Effector CD8-positive, alpha-beta T cell (primary cell): ENCODE data around the gene PEX13.
"Not testable (repeated sequence)": the region's sequence is repeated elsewhere in the genome, so short reads cannot be mapped to it uniquely, and the experiment has no call there.

Experiments
- DNase-seq: peaks from one replicate; lab custom pipeline; 2025; lab: John Stamatoyannopoulos, UW
- total RNA-seq, 4 experiments: gene quantifications; one replicate each; lab custom pipeline; 2026; lab: John Stamatoyannopoulos, UW

The PEX13 gene, protein sequence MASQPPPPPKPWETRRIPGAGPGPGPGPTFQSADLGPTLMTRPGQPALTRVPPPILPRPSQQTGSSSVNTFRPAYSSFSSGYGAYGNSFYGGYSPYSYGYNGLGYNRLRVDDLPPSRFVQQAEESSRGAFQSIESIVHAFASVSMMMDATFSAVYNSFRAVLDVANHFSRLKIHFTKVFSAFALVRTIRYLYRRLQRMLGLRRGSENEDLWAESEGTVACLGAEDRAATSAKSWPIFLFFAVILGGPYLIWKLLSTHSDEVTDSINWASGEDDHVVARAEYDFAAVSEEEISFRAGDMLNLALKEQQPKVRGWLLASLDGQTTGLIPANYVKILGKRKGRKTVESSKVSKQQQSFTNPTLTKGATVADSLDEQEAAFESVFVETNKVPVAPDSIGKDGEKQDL
- 30.8 to 41.8 (median 39.5) reads per million in 4 experiments for total RNA-seq

DNA sequence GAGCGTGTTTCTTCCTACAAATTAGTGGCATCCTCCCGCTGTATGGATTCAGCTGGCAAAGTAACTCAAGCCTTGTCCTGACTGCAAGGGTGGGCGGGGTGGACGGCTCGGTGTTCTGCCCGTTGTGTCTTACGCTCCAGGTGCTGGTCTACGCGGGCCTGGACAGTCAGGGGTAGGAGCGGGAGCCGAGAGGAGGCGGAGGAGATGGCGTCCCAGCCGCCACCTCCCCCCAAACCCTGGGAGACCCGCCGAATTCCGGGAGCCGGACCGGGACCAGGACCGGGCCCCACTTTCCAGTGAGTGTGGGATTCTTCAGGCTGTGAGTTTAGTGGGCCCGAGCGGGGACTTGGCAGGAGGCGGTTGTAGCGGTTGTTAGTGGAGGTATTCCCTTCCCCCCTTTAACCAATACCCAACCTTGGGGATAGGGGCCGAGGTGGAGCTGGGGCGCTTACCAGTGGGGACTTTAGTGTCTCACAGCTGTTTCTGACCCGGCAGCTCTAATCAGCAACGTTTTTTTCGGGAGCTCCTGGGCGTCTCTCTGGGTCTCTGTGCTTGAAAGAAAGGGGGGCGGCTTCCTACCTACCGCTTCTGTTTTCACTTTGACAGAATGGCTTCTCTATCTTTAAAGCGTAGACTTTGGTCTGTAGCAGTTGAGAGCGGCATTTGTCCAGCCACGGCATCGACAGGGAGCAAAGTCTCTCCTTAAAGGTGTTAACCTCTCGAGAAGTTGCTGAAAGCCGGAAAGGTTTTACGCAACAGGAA lies at the start of gene PEX13, which contains the start of gene PUS10:
Gene PEX13, plus strand, starts transcription at position 165 of the 762 bp plus-strand sequence. Its CDS starts 40 bp downstream, at position 205.
Gene PUS10, minus strand, starts transcription at position 700 of the 762 bp plus-strand sequence. CDS start 6,365 bp downstream, outside the sequence.
- peak; percentile 38 for DNase-seq

DNA sequence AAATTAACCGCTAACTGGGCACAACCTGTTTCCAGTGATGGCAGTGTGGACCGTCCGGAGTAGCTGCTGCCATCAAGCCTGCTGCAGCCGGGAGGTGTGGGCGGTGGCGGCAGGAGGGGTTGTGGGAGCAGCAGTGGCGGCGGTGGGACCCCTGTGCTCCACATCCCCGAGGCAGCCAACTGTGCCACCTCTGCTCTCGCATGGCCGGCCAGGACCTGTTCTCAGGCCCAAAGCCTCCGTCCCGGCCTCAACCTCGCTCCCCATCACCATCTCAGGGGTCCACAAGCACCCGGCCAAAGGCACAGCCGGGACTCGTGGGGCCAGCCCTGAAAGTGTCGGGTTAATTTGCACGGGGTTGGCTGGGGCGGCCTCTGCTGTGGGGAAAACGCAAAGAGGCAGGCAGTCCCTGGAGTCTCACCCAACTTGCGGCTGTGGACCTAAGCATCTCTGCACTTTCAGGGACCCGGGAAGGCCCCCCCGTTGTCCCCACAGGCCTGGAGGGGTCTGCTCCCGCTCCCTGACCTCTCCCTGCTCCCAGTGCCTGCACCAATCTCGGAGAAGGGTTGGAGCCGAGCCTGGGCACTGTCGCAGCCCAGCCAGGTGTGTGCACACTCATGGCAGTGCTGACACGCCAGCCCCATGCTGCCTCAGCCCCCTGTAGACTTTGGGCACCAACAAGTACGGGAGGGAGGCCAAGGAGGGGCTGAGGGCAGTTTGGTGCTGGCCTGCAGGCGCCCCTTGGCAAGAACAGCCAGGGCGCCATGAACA lies 44.4 kb upstream of the PEX13 start:
- DNase-seq: no peak

DNA sequence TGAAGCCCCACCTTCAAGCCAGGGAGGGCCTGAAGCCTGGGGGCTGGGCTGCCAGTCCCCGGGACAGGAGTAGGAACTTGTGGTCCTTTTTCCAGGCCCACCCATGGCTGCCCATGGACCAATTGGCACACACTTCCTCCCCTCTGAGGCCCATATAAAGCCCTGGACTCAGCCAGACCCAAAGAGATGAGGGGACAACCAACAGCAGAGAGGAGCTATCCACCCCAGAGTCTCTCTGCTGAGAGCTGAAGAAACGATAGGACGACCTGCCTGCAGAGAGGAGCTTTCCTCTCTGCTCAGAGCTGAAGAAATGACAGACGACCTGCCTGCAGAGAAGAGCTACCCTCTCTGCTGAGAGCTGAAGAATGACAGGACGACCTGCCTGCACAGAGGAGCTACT lies 43.8 kb upstream of the PEX13 start:
- DNase-seq: no peak

DNA sequence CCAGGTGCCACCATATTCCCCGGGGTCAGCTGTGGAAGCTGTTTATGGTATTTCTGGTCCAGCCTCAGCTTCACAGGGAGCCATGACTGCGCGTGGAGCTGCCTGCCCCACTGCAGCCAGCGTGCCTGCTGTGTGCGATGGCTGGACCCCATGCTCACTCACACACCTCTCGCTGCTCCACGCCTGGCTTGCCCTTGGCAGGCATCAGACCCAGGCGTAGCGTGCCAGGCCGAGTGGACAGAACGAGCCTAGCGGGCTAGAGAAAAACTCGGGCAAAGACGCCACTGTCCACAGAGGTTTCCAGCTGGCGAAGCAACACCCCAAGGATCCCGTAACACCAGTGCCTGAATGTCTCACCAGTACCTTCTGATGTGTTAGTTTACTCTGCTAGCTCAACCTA lies 42.9 kb upstream of the PEX13 start:
- no peak for DNase-seq

DNA sequence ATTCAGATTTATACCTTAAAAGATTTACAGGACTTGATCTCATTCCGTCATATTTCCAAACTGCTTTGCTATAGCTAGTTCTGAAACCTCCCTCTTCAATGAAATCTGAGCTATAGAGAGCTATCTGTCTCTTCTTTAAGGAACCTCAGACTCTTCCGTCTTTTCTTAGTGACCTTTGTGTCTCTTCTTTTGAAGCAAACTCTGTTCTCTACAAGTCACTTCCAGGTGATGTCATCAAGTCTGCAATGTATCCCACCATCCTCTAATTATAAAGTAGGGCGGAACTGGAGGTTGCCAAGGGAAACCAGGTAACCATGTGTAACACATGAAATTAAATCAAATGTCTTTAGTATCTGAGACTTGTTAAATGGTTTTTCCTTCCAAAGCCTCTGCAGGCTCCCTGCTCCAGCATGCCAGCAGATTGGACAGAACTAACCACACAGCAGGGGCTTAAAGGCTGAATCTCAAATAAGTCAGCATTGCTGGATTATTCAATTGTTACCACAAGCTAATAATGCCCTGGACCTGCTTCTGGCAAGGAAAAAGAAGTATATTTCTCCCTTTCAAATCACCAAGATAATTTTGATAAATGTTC lies 41.2 kb upstream of the PEX13 start:
- no peak for DNase-seq

DNA sequence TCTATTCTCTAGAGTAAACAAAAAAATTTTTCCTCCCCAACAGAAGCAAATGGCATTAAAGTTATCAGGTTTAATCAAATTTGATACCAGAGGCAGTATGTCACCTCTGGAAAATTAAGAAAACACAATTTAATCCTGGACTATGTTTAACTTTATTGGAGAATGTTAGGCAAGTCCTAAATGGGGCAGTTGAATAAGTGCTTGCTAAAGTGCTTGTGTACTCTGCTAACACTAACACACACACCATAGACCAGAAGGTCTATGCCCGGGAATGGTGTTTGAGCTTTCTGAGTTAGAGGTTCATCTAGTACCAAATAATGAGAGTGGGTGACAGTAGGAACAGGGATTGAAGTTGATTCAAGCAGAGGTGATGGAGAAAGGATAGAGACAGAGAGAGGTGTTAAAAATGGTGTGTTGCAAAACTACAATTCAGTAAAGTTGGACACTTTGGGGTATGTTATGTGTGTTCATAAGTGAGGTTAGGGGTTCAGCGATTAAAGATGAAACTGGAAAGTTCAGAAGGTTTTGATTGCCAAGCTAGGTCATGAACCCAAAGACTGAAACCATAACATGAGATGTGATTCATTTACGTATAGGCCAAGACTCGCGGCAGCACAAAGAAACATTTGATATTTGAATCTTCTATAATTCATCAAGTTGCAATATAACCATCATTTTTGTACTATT lies 40.5 kb upstream of the PEX13 start:
- no peak for DNase-seq

DNA sequence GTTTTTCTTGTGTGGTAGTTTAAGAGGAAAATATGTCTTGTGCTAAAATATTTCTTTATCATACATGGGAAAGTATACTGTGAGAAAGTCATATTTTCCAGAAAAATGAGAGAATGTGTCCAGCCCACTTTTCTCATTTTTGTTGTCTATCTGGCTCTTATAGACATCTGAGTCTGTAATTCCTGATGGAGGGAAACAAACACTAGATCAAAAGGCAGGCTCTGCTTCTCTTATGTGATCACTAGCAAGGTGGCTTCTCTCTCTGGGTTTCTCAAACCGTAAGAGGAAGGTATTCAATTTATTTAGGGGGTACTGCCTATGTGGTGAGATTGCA lies 40.0 kb upstream of the PEX13 start:
- DNase-seq: no peak

DNA sequence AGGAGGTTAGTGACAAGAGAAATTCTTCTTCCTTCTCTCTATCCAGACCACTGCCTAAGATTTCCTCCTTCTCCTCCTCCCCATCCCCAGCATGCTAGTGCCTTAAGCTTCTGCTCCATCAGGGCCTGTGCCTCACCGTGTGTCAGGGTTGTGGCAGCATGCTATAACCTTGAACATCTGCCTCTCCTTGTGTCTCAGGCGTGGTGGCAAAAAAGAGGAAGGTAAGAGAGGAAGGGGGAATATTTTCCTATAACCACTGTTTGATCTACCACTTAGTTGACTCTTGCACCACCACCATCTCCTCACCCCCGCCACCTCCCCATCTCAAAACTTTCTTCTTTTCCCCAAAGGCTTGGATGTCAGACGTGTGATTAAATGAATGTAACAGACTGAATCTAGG lies 38.3 kb upstream of the PEX13 start:
- no peak for DNase-seq

DNA sequence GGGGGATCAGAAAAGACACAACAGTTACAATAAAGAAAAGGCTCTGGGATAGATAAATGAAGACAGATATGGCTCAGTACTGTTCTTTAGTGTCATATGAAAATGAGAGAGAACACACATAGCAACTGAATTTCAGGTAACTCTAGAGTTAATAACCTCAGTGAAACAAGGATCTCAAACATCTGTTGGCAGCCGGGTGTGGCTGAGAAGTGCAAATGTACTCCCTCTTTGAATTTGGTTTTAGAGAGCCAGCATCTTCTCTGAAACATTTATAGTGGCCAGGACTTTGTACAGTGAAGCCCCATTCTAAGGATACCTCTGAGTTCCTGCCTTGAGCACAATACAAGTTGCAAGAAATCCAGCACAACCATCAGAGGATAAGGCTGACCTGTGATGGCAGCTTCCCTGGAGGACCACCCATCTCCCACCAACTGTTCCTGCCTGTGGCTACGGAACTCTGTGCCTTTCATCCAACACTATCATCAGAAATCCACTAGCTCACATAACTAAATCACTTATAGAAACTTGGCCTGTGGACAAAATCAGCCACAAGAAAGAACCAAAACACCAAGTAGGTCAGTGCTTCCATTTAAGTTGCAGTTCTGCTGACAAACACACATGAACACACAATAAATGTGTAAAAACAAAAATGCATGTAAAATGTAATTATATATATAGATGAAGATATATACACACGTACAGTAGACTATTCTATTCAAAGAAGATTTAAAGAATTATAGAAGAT lies 37.3 kb upstream of the PEX13 start:
- DNase-seq: no peak

DNA sequence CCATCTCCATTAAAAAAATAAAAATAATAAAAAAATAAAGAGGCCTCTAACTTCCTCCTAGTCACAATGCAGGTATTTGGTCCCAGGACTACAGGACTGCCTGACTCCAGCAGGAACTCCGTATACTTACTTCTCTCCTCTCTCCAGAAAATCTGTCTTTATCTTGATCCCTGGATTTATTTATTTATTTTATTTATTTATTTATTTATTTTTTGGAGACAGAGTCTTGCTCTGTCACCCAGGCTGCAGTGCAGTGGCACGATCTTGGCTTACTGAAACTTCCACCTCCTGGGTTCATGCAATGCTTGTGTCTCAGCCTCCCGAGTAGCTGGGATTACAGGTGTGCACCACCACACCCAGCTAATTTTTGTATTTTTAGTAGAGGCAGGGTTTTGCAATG lies 35.5 kb upstream of the PEX13 start:
- not testable (repeated sequence) for DNase-seq

DNA sequence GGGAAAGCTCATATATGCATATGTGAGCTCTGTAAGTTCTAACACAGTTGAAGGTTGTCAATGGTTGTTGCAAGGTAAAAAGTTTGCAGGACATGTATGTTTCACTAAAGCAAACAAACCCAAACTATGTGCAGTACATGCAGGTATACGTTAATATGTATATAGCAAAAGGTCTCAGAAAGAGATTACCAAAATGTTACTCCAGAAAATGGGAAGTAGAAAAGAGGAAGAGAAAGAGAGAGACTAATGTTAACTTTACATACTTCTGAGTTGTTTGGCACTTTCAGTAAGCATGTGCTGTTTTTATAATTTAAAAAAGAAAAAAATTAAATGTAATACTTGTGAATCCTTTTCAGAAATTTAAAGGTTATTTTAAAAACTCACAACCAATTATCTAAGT lies 32.8 kb upstream of the PEX13 start:
- DNase-seq: no peak

DNA sequence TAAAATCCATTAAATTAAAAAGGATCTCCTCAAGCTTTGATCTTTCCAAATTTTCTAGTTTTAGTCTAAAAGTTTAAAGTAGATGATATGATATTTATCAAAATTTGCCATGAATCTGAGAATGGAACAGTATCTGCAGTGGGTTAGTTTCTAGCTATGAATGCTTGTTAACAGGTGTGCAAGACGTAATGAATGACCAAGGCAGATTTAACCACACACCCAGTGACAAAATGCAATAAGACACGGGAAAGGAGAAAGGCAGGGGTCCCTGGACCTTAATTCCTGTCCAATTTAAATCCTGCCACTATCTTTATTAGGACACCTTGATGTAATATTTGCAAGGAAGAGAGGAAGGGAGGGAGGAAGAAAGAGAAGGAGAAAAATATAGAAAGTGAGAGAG lies 30.5 kb upstream of the PEX13 start:
- DNase-seq: no peak

DNA sequence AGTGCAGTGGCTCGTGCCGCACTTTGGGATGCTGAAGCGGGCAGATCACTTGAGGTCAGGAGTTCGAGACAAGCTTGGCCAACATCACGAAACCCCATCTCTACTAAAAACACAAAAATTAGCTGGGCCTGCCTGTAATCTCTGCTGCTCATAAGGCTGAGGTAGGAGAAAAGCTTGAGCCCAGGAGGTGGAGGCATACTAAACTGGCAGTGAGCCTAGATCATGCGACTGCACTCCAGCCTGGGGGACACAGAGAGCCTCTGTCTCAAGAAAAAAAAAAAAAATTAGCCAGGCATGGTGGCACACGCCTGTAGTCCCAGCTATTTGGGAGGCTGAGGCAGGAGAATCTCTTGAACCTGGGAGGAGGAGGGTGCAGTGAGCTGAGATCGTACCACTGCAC lies 29.9 kb upstream of the PEX13 start:
- DNase-seq: not testable (repeated sequence)

DNA sequence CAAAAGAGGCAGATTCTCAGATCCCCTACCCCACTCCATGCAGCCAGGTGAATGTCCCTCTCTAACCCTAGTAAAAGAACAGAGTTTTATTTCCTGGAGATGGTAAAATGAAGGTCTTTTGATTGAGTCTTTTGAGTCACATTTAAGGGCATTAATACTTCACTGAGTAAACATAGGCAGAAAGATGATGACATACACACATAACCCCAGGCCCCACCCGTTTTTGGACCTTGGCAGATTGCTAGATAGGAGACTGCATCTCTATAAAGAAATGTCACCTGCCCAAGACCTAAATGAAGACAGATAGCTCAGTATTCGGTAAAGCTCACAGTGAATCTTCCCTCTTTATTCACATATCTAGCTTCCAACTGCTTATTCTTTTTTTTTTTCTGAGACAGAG lies 28.3 kb upstream of the PEX13 start:
- DNase-seq: no peak

DNA sequence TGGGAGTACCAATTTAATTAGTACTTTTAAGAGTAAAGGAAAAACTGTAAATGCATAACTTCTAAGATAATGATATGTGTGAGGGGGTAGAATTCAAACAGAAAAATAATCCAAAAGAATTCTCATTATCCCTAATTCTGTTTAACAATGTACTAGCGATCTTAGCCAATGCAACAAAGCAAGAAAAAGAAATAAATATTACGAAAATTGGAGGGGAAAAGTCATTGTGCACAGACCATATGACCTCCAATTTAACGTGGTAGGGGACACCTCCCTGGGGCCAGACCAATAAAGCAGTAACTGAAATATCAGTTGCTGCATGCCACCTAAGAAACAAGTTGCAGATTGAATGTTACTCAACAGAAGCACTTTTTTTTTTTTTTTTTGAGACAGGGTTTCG lies 25.9 kb upstream of the PEX13 start:
- no peak for DNase-seq

DNA sequence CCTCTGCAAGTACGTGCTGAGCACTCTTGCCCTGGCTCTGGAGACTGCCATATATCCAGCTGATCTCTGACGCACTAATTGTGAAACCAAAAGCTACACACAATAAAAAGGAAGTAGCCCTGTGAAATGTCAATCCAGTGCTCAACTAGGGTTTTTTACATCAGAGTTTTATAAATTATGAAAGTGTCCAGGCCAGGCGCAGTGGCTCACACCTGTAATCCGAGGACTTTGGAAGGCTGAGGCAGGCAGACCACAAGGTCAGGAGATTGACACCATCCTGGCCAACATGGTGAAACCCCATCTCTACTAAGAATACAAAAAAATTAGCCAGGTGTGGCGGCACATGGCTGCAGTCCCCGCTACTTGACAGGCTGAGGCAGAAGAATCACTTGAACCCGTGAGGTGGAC lies 24.5 kb upstream of the PEX13 start:
- DNase-seq: no peak

DNA sequence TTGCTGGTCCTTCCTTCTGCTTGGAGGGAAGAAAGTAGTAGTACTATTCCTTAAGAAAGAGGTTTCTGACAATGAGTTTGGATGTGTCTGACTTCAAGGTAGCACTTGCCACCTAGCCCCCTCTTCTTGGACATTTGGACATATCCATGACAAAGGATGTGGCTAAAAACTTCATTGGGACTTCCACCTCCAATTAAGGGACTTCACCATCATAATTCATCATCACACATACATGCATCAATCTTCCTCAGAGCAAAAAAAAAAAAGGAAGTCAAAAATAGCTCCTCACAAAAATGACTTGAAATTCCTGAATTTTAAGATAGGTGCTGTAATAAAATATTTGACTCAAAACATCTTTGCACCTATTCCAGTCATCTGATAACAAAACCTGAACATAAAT lies 23.4 kb upstream of the PEX13 start:
- DNase-seq: no peak

DNA sequence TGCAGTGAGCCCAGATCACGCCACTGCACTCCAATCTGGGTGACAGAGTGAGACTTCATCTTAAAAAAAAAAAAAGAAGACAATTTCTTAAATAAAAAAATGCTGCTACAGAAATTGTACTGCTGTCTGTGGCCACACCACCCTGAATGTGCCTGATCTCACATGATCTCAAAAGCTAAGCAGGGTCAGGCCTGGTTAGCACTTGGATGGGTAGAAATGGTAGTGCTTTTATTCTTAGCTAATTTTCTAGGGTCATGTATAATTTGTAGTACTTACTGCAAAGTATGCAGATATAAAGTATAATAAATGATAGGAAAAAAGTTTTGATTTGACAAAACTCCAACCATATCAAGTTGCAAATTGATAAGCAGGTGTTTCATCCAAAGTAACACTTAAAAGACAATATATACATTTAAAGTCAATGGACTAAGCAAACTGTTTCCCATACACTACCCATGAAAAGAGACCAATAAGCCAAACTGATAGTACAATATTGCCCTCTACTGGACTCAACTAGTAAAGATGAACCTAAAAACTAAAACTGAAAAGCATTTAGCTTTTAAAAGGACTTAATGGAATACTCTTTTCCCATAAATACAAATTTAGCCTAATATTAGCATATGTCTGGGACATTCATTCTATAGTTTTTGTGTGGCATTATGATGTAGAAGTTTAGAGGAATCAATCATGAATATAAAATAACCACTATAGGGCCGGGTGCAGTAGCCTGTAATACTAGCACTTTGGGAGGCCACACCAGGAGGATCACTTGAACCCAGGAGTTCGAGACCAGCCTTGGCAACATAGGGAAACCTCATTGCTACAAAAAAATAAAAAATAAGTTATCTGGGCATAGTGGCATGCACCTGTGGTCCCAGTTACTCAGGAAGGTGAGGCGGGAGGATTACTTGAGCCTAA lies 18.6 kb upstream of the PEX13 start:
- DNase-seq: no peak

DNA sequence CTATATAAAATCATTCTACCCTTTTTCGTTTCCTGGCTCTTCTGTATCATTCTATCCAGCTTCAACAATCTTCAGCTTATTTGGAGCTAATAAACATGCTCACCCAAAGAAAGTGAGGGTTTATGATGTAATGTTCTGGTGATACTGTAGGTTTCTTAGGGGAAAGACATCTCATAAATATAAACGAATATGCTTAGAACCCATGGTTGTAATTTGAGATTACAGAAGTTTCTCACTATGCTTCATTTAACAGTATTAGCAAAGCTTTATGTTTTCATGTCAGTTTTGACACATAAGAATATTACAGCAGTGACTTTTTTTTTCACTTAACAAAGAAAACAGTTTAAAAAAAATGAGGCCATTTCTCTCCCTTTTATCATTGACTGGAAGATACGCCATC lies 11.8 kb upstream of the PEX13 start:
- DNase-seq: no peak
